ENCODE results near the gene BMPER. TPM values are rescaled to one million over a fixed set of nuclear protein-coding genes. Genes with fewer than 3 reads are reported as not detected.

BMPER gene
- total and polyA plus RNA-seq, 2 of the 8 experiments (the other 6 are each of a cell fraction or from before 2014, with no cell fraction given) = 0.33 to 0.69 TPM

- CTCF ChIA-PET (ENCODE audit: partially characterized antibody) = interaction anchor here (0.6 to 2.4 kb wide), 8 partner anchors 8 to 537 kb away, joined by 3 to 11 read pairs (median 4); no protein-coding TSS in a partner anchor
- H3K27ac ChIP-seq (ENCODE audit: low read depth, low read length) = no peak overlapping the region
- no peak overlapping the region for H2BK15ac ChIP-seq (ENCODE audit: low read length)
- H3K23ac ChIP-seq (ENCODE audit: insufficient read length) = no peak overlapping the region
- H3K36me3 ChIP-seq (ENCODE audit: control insufficient read depth in 2 of 4, insufficient read depth in 4 of 4, low read length in 3 of 4) = no peaks in the 10 kb centered on the region
- H3K9me3 ChIP-seq (ENCODE audit: insufficient read depth in 2 of 2, low read depth in 1 of 2, low read length in 1 of 2) = no peaks in the 10 kb centered on the region
- no peak overlapping the region for H2BK12ac ChIP-seq (ENCODE audit: low read depth, low read length)
- no peak overlapping the region for H4K8ac ChIP-seq (ENCODE audit: extremely low read depth, insufficient read depth, low read length)
- no peak overlapping the region for H2AK5ac ChIP-seq (ENCODE audit: low read depth, low read length)
- H4K91ac ChIP-seq (replicated peaks; ENCODE audit: insufficient read length, low read length) = peak overlapping the region; percentile 29
- H4K5ac ChIP-seq (ENCODE audit: insufficient read length, low read depth, low read length) = no peak overlapping the region
- no peak overlapping the region for H2AFZ ChIP-seq (ENCODE audit: low read length)
- H2BK120ac ChIP-seq (replicated peaks; ENCODE audit: low read depth, low read length) = no peak overlapping the region
- no peak overlapping the region for H3K56ac ChIP-seq (replicated peaks; ENCODE audit: insufficient read length, low read depth, low read length)
- H3K79me2 ChIP-seq (ENCODE audit: control insufficient read depth in 1 of 2, insufficient read depth in 2 of 2, low read length in 2 of 2) = no peaks in the 10 kb centered on the region
- 0 out of 2 replicates have a peak overlapping the region, but pooled peaks have one; percentile 39 for H3K18ac ChIP-seq (ENCODE audit: extremely low read depth, low read length)
- H3K4me3 ChIP-seq (ENCODE audit: extremely low read depth in 1 of 4, insufficient read depth in 2 of 4, low read depth in 3 of 4, low read length in 4 of 4) = peak overlapping the region in 1 of 4 experiments; percentile 15; a peak in 1 of 8 replicates
- H3K23me2 ChIP-seq (ENCODE audit: low read depth, low read length) = no peaks in the 10 kb centered on the region
- H2BK20ac ChIP-seq (ENCODE audit: low read length) = no peak overlapping the region
- no peak overlapping the region for H3K9ac ChIP-seq (replicated peaks in 1 of 4; ENCODE audit: extremely low read depth in 1 of 4, low read depth in 3 of 4, low read length in 3 of 4)
- WGBS, 2 experiments (ENCODE audit: extremely low coverage in 1 of 2, insufficient coverage in 1 of 2, insufficient read length in 1 of 2, insufficient replicate concordance in 2 of 2, low coverage in 1 of 2, low lambda C conversion rate in 2 of 2, missing lambda C conversion rate in 1 of 2) = 46% methylated on average over 8 of the region's 8 CpGs; no CpG with 5 or more reads in 1 of the 2 experiments
- DNase-seq (ENCODE audit: low read depth in 1 of 2, low spot score in 2 of 2) (no peak), FAIRE-seq (no peak)
- no peak overlapping the region for H3K14ac ChIP-seq (ENCODE audit: insufficient read length)
- H2BK5ac ChIP-seq (ENCODE audit: low read depth, low read length) = no peak overlapping the region
- H3K4me2 ChIP-seq (ENCODE audit: insufficient read depth in 1 of 2, low read depth in 2 of 2, low read length in 2 of 2) = peak overlapping the region; percentile 28 to 42; a peak in 3 of 4 replicates
- no peak overlapping the region for H3K4ac ChIP-seq (replicated peaks; ENCODE audit: insufficient read length, low read depth, low read length)
- no peaks in the 10 kb centered on the region; the same call in 1 of the 2 replicates for H3K79me1 ChIP-seq (ENCODE audit: low read depth, low read length)
- H3K4me1 ChIP-seq (replicated peaks in 1 of 4; ENCODE audit: control insufficient read depth in 3 of 4, insufficient read depth in 4 of 4, low read length in 3 of 4) = peaks cover 3 to 21% (median 12%) of the 10 kb centered on the region in 4 experiments; a peak in 6 of 7 replicates
- no peaks in the 10 kb centered on the region for H3K27me3 ChIP-seq (replicated peaks in 1 of 4; ENCODE audit: control insufficient read depth in 3 of 4, extremely low read depth in 1 of 4, insufficient read depth in 3 of 4, low read length in 3 of 4)
- no peaks in the 10 kb centered on the region for H4K20me1 ChIP-seq (replicated peaks in 1 of 2; ENCODE audit: control insufficient read depth in 1 of 2, insufficient read depth in 2 of 2, low read length in 2 of 2)
- POLR2A ChIA-PET (ENCODE audit: partially characterized antibody) = no interaction called here
- TF ChIP-seq CEBPB (IDR thresholded peaks at IDR 0.05; ENCODE audit: low read depth, low read length) = no peak
- TF ChIP-seq RNF2 (IDR thresholded peaks at IDR 0.05; ENCODE audit: borderline replicate concordance, low read depth, low read length, missing control alignments, poor library complexity, severe bottlenecking) = no peak
- TF ChIP-seq RAD21 (IDR thresholded peaks at IDR 0.05 in 1 of 2, conservative IDR thresholded peaks at IDR 0.05 in 1 of 2; ENCODE audit: low read depth in 2 of 2, low read length in 2 of 2) = no peak
- TF ChIP-seq CHD2 (IDR thresholded peaks at IDR 0.05; ENCODE audit: low read length) = no peak
- no peak for TF ChIP-seq RBBP5 (IDR thresholded peaks at IDR 0.05; ENCODE audit: borderline replicate concordance, low read depth, low read length)
- TF ChIP-seq EZH2 (IDR thresholded peaks at IDR 0.05; ENCODE audit: low read depth, low read length, severe bottlenecking) = no peak
- no peak for TF ChIP-seq MAFK (IDR thresholded peaks at IDR 0.05; ENCODE audit: low read depth, low read length)
- no peak for TF ChIP-seq EGR1 (IDR thresholded peaks at IDR 0.05; ENCODE audit: borderline replicate concordance, low read depth, low read length)
- TF ChIP-seq, protein P1, sequence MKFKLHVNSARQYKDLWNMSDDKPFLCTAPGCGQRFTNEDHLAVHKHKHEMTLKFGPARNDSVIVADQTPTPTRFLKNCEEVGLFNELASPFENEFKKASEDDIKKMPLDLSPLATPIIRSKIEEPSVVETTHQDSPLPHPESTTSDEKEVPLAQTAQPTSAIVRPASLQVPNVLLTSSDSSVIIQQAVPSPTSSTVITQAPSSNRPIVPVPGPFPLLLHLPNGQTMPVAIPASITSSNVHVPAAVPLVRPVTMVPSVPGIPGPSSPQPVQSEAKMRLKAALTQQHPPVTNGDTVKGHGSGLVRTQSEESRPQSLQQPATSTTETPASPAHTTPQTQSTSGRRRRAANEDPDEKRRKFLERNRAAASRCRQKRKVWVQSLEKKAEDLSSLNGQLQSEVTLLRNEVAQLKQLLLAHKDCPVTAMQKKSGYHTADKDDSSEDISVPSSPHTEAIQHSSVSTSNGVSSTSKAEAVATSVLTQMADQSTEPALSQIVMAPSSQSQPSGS (IDR thresholded peaks at IDR 0.05; ENCODE audit: low read length) = no peak
- TF ChIP-seq HDAC6 (IDR thresholded peaks at IDR 0.05; ENCODE audit: low read depth, low read length) = no peak
These were observed 153.9 kb downstream of the BMPER start for GRCh38 chr7:34059136-34059828.

All from H1 (cell line).